Measurements from ENCODE around the gene SLC39A11. TPM values are rescaled to one million over a fixed set of nuclear protein-coding genes. Genes with fewer than 3 reads are reported as not detected.

Gene SLC39A11
- total RNA-seq, 1 experiment from 2014 or later, result 15.2 TPM

DNA sequence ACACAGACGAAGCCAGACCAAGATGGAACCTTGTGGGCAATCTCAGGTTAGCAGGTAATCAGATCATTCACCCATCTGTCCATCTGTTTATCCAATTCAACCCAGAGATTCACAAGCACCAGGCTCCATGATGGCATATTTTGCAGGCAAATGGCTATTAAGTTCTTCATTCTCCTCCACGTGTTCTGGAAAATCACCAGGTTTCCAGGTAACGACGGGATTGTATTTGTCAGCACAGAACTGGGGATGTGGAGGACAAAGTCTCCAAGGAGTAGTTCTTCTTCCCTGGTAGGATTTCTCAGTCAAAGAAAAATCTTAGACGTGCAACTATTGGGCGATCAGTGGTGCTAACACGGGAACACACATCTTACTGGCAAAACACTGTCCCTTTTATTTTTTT lies 368.8 kb downstream of the SLC39A11 start:
- no peak overlapping the region for H3K14ac ChIP-seq (ENCODE audit: insufficient read depth, low read length)
- H3K18ac ChIP-seq (ENCODE audit: insufficient read length, low read depth, low read length), result no peak overlapping the region
- H3K4me1 Mint-ChIP-seq, result peaks cover 40 to 51% of the 10 kb centered on the region in 2 experiments
- no peak overlapping the region for H2BK15ac ChIP-seq (ENCODE audit: low read depth, low read length)
- no peak overlapping the region for H3T11ph ChIP-seq (ENCODE audit: low read length)
- H2BK5ac ChIP-seq (ENCODE audit: insufficient read length, low read length), result no peak overlapping the region
- H3K9ac ChIP-seq (ENCODE audit: extremely low read depth, insufficient read length, low read length), result no peak overlapping the region
- no peak overlapping the region for H2BK20ac ChIP-seq (ENCODE audit: low read depth, low read length, poor library complexity, severe bottlenecking)
- no peak overlapping the region for H2AFZ ChIP-seq (ENCODE audit: low read length)
- no peaks in the 10 kb centered on the region for H3K23me2 ChIP-seq (ENCODE audit: insufficient read length, low read depth, low read length, poor library complexity, severe bottlenecking)
- H4K5ac ChIP-seq (ENCODE audit: insufficient read length, low read depth, low read length), result no peak overlapping the region
- no peak overlapping the region for H2BK120ac ChIP-seq (ENCODE audit: low read depth, low read length, poor library complexity, severe bottlenecking)
- H4K20me1 ChIP-seq (ENCODE audit: control insufficient read depth, insufficient read depth, insufficient read length), result no peaks in the 10 kb centered on the region
- H3K27me3 Mint-ChIP-seq (ENCODE audit: low read depth), result no peaks in the 10 kb centered on the region; the same call in none of the 2 replicates
- H4K8ac ChIP-seq (replicated peaks; ENCODE audit: insufficient read length, low read depth, low read length), result no peak overlapping the region
- no peak for DNase-seq
- no peak for TF ChIP-seq CTCF (conservative IDR thresholded peaks at IDR 0.05)
- no peaks in the 10 kb centered on the region; a peak in 1 of 5 replicates for H3K9me3 Mint-ChIP-seq
- H2AK5ac ChIP-seq (ENCODE audit: insufficient read length, low read length), result no peak overlapping the region
- H3K4me1 ChIP-seq (ENCODE audit: insufficient read depth, low read length), result peaks cover 2% of the 10 kb centered on the region; the same call in 1 of the 2 replicates
- no peak overlapping the region for H2BK12ac ChIP-seq (ENCODE audit: insufficient read length, low read depth, low read length)
- no peak overlapping the region for H3K56ac ChIP-seq (ENCODE audit: insufficient read length, low read depth, low read length)
- H3K23ac ChIP-seq (ENCODE audit: insufficient read length, low read depth, low read length), result no peak overlapping the region
- no peak overlapping the region for H3K4me3 Mint-ChIP-seq
- no peak overlapping the region for H3K4me2 ChIP-seq (ENCODE audit: insufficient read depth, insufficient read length, low read length)
- no peak overlapping the region for H4K91ac ChIP-seq (ENCODE audit: insufficient read length, low read depth, low read length)
- no peak overlapping the region for H3K27ac Mint-ChIP-seq
- H3K27ac ChIP-seq (ENCODE audit: insufficient read length, low read depth, low read length), result no peak overlapping the region
- H3K79me1 ChIP-seq (ENCODE audit: insufficient read depth, low read depth, low read length, poor library complexity, severe bottlenecking), result no peaks in the 10 kb centered on the region
- no peaks in the 10 kb centered on the region; the same call in 1 of the 2 replicates for H3K27me3 ChIP-seq (ENCODE audit: insufficient read depth, low read length)
- H3K36me3 Mint-ChIP-seq (ENCODE audit: insufficient read depth in 1 of 3, low read depth in 3 of 3), result no peaks in the 10 kb centered on the region
- H3K4ac ChIP-seq (ENCODE audit: low read depth, low read length), result no peak overlapping the region
- no CpG with 5 or more reads among the region's 7 CpGs for WGBS (ENCODE audit: extremely low coverage, insufficient read length, low lambda C conversion rate)
- no peaks in the 10 kb centered on the region for H3K79me2 ChIP-seq (ENCODE audit: insufficient read depth, low read length)
- H3K9me3 ChIP-seq (ENCODE audit: control insufficient read depth, low read depth, low read length), result no peaks in the 10 kb centered on the region
